ENCODE results near the gene SVEP1. TPM values are rescaled to one million over a fixed set of nuclear protein-coding genes. Genes with fewer than 3 reads are reported as not detected.

The SVEP1 gene
- total RNA-seq, 1 donor from 2014 or later: not detected

DNA sequence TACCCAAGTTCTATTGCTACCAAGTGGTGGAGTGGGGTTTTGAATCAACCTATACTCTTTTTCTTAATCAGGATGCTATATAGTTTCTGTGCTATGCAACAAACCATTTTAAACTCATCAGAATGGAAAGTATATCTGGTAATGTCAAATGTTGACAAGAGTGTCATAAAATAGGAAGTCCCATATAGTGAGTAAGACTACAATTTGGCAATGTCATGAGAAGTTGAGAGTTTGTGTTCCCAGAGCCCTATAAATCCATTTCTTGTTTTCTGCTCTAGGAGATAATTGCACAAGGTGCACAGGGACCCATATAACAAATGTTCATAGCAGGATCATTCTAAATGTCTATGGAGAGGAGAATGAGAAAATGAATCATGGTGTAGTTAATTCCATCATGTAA is 132.1 kb downstream of the SVEP1 start:
- Mint-ChIP-seq H3K27me3 (ENCODE audit: low read depth) (peaks cover 1% of the 10 kb centered on the region), H3K4me1 (ENCODE audit: low read depth) (no peaks in the 10 kb centered on the region), H3K9me3 (peaks cover 8% of the 10 kb centered on the region), H3K36me3 (ENCODE audit: low read depth) (no peaks in the 10 kb centered on the region), H3K27ac (no peak overlapping the region), H3K4me3 (ENCODE audit: low read depth) (no peak overlapping the region)
- DNase-seq (ENCODE audit: low spot score): no peak
- intact Hi-C loops (cut with micrococcal nuclease): no loop called here

- DNase-seq (ENCODE audit: low spot score): no peak
- peaks cover 8% of the 10 kb centered on the region for H3K9me3 Mint-ChIP-seq
- no peaks in the 10 kb centered on the region for H3K36me3 Mint-ChIP-seq (ENCODE audit: low read depth)
- no peak overlapping the region for H3K4me3 Mint-ChIP-seq (ENCODE audit: low read depth)
- no peaks in the 10 kb centered on the region for H3K27me3 Mint-ChIP-seq (ENCODE audit: low read depth)
- H3K4me1 Mint-ChIP-seq (ENCODE audit: low read depth): no peaks in the 10 kb centered on the region
- H3K27ac Mint-ChIP-seq: no peak overlapping the region
- intact Hi-C loops (cut with micrococcal nuclease): no loop called here
Measured at GRCh38 chr9:110446171-110446570, 133.4 kb downstream of the SVEP1 start.

GRCh38 chr9:110444911-110445310 is 134.6 kb downstream of the SVEP1 start:
- Mint-ChIP-seq H3K4me1 (ENCODE audit: low read depth) (no peaks in the 10 kb centered on the region), H3K4me3 (ENCODE audit: low read depth) (no peak overlapping the region), H3K9me3 (peaks cover 8% of the 10 kb centered on the region), H3K36me3 (ENCODE audit: low read depth) (no peaks in the 10 kb centered on the region), H3K27ac (no peak overlapping the region), H3K27me3 (ENCODE audit: low read depth) (no peaks in the 10 kb centered on the region)
- no peak for DNase-seq (ENCODE audit: low spot score)
- intact Hi-C loops (cut with micrococcal nuclease): no loop called here

DNA sequence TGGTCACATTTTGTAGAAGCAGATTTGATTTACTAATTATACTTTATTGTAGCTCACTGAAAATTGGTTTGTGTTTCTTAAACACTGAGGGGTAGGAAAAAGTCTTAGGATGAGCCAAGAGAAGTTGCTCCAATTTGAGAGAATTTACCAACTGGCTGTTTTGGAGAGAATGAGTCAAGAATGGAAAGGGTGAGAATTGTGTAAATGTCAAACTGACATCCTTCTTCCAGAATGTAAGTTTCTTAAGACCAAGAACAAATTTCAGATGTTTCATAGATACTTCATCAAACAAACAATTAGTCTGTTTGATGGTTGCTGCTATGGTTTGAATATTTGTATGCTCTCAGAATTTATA is 135.7 kb downstream of the SVEP1 start:
- intact Hi-C loops (cut with micrococcal nuclease): no loop called here
- Mint-ChIP-seq H3K9me3 (peaks cover 8% of the 10 kb centered on the region), H3K4me1 (ENCODE audit: low read depth) (no peaks in the 10 kb centered on the region), H3K27me3 (ENCODE audit: low read depth) (no peaks in the 10 kb centered on the region), H3K4me3 (ENCODE audit: low read depth) (no peak overlapping the region), H3K36me3 (ENCODE audit: low read depth) (no peaks in the 10 kb centered on the region), H3K27ac (no peak overlapping the region)
- DNase-seq (ENCODE audit: low spot score): no peak

- Mint-ChIP-seq H3K4me1 (ENCODE audit: low read depth) (no peaks in the 10 kb centered on the region), H3K27me3 (ENCODE audit: low read depth) (no peaks in the 10 kb centered on the region), H3K9me3 (peaks cover 8% of the 10 kb centered on the region), H3K27ac (no peak overlapping the region), H3K36me3 (ENCODE audit: low read depth) (no peaks in the 10 kb centered on the region), H3K4me3 (ENCODE audit: low read depth) (no peak overlapping the region)
- no peak for DNase-seq (ENCODE audit: low spot score)
- intact Hi-C loops (cut with micrococcal nuclease): no loop called here
Measured at GRCh38 chr9:110443146-110443865, 136.2 kb downstream of the SVEP1 start.

- intact Hi-C loops (cut with micrococcal nuclease): no loop called here
- no peak overlapping the region for H3K4me3 Mint-ChIP-seq (ENCODE audit: low read depth)
Measured at GRCh38 chr9:110440796-110441195, 138.7 kb downstream of the SVEP1 start.

GRCh38 chr9:110440172-110440571 is 139.4 kb downstream of the SVEP1 start:
- H3K27ac Mint-ChIP-seq: no peak overlapping the region
- no peaks in the 10 kb centered on the region for H3K27me3 Mint-ChIP-seq (ENCODE audit: low read depth)
- DNase-seq (ENCODE audit: low spot score): no peak
- intact Hi-C loops (cut with micrococcal nuclease): no loop called here
- no peaks in the 10 kb centered on the region for H3K36me3 Mint-ChIP-seq (ENCODE audit: low read depth)
- H3K4me1 Mint-ChIP-seq (ENCODE audit: low read depth): no peaks in the 10 kb centered on the region
- no peaks in the 10 kb centered on the region for H3K9me3 Mint-ChIP-seq
- H3K4me3 Mint-ChIP-seq (ENCODE audit: low read depth): no peak overlapping the region

More at GRCh38 chr9:110440796-110441195, 138.7 kb downstream of the SVEP1 start:
- DNase-seq (ENCODE audit: low spot score): no peak
- Mint-ChIP-seq H3K27ac (no peak overlapping the region), H3K4me1 (ENCODE audit: low read depth) (no peaks in the 10 kb centered on the region), H3K9me3 (peaks cover 4% of the 10 kb centered on the region), H3K27me3 (ENCODE audit: low read depth) (no peaks in the 10 kb centered on the region), H3K36me3 (ENCODE audit: low read depth) (no peaks in the 10 kb centered on the region)

- no peak overlapping the region for H3K27ac Mint-ChIP-seq
- no peak overlapping the region for H3K4me3 Mint-ChIP-seq (ENCODE audit: low read depth)
- no peaks in the 10 kb centered on the region for H3K36me3 Mint-ChIP-seq (ENCODE audit: low read depth)
- H3K27me3 Mint-ChIP-seq (ENCODE audit: low read depth): no peaks in the 10 kb centered on the region
- H3K9me3 Mint-ChIP-seq: no peaks in the 10 kb centered on the region
- intact Hi-C loops (cut with micrococcal nuclease): no loop called here
- no peak for DNase-seq (ENCODE audit: low spot score)
- no peaks in the 10 kb centered on the region for H3K4me1 Mint-ChIP-seq (ENCODE audit: low read depth)
Measured at GRCh38 chr9:110432253-110432652, 147.3 kb downstream of the SVEP1 start.

- Mint-ChIP-seq H3K9me3 (no peaks in the 10 kb centered on the region), H3K4me1 (ENCODE audit: low read depth) (no peaks in the 10 kb centered on the region), H3K27ac (no peak overlapping the region), H3K4me3 (ENCODE audit: low read depth) (no peak overlapping the region), H3K27me3 (ENCODE audit: low read depth) (no peaks in the 10 kb centered on the region), H3K36me3 (ENCODE audit: low read depth) (no peaks in the 10 kb centered on the region)
- intact Hi-C loops (cut with micrococcal nuclease): no loop called here
- DNase-seq (ENCODE audit: low spot score): no peak
Measured at GRCh38 chr9:110429453-110429852, 150.1 kb downstream of the SVEP1 start.

GRCh38 chr9:110427497-110428104 is 151.9 kb downstream of the SVEP1 start:
- peak; percentile 13 for DNase-seq (ENCODE audit: low spot score)
- Mint-ChIP-seq H3K27ac (no peak overlapping the region), H3K4me1 (ENCODE audit: low read depth) (no peaks in the 10 kb centered on the region), H3K9me3 (no peaks in the 10 kb centered on the region), H3K36me3 (ENCODE audit: low read depth) (no peaks in the 10 kb centered on the region), H3K27me3 (ENCODE audit: low read depth) (no peaks in the 10 kb centered on the region), H3K4me3 (ENCODE audit: low read depth) (no peak overlapping the region)
- intact Hi-C loops (cut with micrococcal nuclease): loop anchor here (2.0 kb wide), 1 partner anchor 195 kb away; no protein-coding TSS in a partner anchor

- no peaks in the 10 kb centered on the region for H3K9me3 Mint-ChIP-seq
- no peaks in the 10 kb centered on the region for H3K36me3 Mint-ChIP-seq (ENCODE audit: low read depth)
- H3K27me3 Mint-ChIP-seq (ENCODE audit: low read depth): no peaks in the 10 kb centered on the region
- DNase-seq (ENCODE audit: low spot score): no peak
- H3K4me1 Mint-ChIP-seq (ENCODE audit: low read depth): no peaks in the 10 kb centered on the region
- no peak overlapping the region for H3K4me3 Mint-ChIP-seq (ENCODE audit: low read depth)
- H3K27ac Mint-ChIP-seq: no peak overlapping the region
- intact Hi-C loops (cut with micrococcal nuclease): loop anchor here (2.0 kb wide), 1 partner anchor 197 kb away; no protein-coding TSS in a partner anchor
Measured at GRCh38 chr9:110426052-110426709, 153.4 kb downstream of the SVEP1 start.

GRCh38 chr9:110414471-110414870 is 165.1 kb downstream of the SVEP1 start:
- Mint-ChIP-seq H3K27ac (no peak overlapping the region), H3K27me3 (ENCODE audit: low read depth) (peaks cover 4% of the 10 kb centered on the region), H3K36me3 (ENCODE audit: low read depth) (no peaks in the 10 kb centered on the region), H3K4me3 (ENCODE audit: low read depth) (no peak overlapping the region), H3K9me3 (peaks cover 19% of the 10 kb centered on the region), H3K4me1 (ENCODE audit: low read depth) (no peaks in the 10 kb centered on the region)
- no peak for DNase-seq (ENCODE audit: low spot score)
- intact Hi-C loops (cut with micrococcal nuclease): no loop called here

DNA sequence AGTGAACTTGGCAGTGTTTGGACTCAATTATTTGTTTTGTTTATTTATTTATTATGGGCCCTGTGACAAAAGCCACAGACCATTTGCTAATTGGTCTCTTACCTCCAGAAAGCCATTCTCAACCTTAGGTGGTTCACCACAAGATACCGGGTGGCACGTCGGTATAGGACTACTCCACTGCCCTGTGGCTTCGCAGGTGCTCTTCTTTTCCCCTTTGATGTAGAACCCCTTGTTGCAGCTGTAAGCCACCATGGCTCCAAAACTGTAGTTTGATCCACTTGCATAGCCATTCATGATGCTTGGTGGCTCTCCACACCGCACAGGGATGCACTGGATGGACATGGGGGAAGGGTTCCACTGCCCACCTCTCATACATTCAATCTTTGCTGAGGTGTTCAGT is 168.6 kb downstream of the SVEP1 start:
- H3K36me3 Mint-ChIP-seq (ENCODE audit: low read depth): no peaks in the 10 kb centered on the region
- H3K27ac Mint-ChIP-seq: no peak overlapping the region
- H3K4me3 Mint-ChIP-seq (ENCODE audit: low read depth): no peak overlapping the region
- intact Hi-C loops (cut with micrococcal nuclease): no loop called here
- no peak for DNase-seq (ENCODE audit: low spot score)
- H3K27me3 Mint-ChIP-seq (ENCODE audit: low read depth): peaks cover 5% of the 10 kb centered on the region
- H3K9me3 Mint-ChIP-seq: peaks cover 8% of the 10 kb centered on the region
- H3K4me1 Mint-ChIP-seq (ENCODE audit: low read depth): no peaks in the 10 kb centered on the region
